ENCODE results near the gene ANO1.

The ANO1 gene

DNA sequence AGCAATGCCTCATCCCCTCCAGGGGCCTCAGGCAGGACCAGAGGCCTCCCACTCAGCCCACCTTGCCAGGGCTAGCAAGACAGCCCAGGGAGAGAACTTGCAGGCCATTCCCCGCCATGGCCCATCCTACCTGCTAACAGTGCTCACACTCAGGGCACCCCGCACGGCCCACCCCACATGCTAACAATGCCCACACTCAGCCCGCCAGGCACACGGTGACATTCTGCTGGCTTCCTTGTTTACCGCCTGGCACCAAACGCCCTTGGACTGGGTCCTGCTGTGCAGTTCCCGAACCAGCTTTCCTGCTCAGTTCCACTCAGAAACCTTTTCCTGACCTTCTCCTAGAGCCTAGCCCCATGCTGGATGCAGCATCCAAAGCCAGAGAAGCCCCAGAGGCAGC is 91.5 kb downstream of the ANO1 start:
- DNase-seq, result no peak

DNA sequence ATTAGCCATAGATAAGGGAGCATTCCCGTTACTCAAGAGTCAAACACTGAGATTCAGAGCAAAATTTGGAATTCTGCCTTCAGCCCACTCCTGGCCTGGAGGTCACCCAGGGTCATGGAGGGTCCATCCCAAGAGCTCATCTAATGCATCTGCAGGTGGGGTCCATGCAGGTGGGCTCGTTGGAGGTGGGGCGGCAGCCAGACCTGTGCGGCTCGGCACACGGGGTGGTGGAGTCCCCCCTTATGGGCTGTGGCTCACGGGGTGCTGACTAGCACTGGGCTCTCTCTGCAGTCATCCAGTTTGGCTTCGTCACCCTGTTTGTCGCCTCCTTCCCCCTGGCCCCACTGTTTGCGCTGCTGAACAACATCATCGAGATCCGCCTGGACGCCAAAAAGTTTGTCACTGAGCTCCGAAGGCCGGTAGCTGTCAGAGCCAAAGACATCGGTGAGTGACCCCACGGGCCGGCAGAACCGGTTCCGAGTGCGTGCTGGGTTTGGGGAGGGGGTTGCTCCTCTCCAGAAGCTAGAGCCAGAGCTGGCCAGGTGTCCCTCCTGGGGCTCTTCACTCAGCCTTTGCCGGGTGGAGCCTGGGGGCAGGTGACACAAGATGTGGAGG is 92.6 kb downstream of the ANO1 start:
- no peak for DNase-seq

- no peak for DNase-seq
Measured at GRCh38 chr11:70173018-70173417, 94.9 kb downstream of the ANO1 start.

GRCh38 chr11:70174547-70175235 is 96.6 kb downstream of the ANO1 start:
- no peak for DNase-seq

- no peak for DNase-seq
Measured at GRCh38 chr11:70175236-70175698, 97.2 kb downstream of the ANO1 start.

DNA sequence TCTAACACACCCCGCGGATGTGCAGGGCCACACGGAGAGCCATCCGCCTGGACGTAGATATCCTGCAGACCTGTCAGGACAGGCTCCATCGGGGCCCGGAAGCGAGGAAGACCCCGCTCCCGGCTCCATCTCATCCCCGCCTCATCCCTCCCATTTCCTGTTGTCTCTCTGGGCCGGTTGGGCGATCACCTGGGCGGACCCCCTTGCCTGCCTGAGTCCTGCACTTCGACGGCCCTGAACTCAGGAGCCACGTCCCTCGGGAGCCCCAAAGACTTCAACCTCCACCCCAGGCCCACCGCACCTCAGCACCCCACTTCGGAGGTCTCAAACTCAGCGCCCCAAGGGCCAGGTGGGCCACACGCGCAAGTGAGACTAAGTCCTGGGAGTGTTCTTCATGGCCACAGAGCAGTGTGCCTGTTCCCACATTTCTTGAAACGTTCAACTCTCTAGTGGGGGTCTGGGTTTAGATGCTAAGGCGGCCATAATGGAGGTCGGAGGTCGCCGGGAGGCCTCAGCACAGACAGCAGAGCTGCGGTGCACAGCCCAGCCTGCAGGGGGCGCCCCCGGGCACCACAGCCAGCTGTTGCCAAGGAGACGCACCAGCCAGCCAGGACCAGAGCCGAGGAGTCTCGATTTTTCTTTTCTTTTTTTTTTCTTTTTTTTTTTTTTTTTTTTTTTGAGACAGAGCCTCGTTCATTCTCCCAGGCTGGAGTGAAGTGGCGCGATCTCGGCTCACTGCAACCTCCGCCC is 99.0 kb downstream of the ANO1 start:
- DNase-seq, result peak; percentile 37 to 39

- no peak for DNase-seq
Measured at GRCh38 chr11:70180906-70181305, 102.8 kb downstream of the ANO1 start.

GRCh38 chr11:70182266-70182665 is 104.1 kb downstream of the ANO1 start:
- no peak for DNase-seq

DNA sequence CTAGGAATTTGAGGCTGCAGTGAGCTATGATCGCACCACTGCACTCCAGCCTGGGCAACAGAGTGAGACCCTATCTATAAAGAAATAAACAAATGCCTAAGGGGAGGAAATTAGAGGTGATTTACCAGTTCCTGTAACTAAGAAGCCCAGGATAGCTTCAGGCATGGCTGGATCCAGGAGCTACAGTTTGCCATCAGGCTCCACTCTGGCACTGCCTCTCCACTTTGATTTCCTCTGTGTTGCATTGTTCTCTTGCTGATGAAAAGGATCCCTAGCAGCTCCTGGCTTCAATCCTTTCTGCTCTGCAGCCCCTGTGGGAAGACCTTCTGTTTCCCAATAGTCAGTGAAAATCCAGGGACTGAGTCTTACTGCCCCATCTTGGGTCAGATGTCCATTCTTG is 104.9 kb downstream of the ANO1 start:
- DNase-seq, result no peak

GRCh38 chr11:70183483-70184176 is 105.5 kb downstream of the ANO1 start:
- no peak for DNase-seq

DNA sequence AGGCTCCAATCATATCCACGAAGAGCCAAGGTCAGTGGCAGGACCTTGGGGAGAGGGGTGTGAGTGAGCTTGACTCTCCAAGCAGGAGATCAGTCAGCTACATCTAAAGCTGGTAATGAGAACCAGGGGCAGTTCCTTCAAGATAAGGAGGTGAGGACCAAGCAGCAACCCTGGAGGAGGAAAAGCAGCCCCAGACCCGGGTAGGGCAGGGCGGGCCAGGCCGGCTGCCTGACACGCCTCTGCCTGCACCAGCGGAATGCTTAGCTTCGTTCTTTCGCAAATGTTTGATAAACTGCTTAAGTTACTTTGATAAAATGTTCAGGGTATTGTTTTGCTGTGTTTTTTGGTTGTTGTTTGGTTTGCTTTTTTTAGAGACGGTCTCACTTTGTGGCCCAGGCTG is 106.3 kb downstream of the ANO1 start:
- no peak for DNase-seq

GRCh38 chr11:70185348-70186055 is 107.4 kb downstream of the ANO1 start:
- no peak for DNase-seq

GRCh38 chr11:70186420-70186819 is 108.3 kb downstream of the ANO1 start:
- DNase-seq, result no peak

DNA sequence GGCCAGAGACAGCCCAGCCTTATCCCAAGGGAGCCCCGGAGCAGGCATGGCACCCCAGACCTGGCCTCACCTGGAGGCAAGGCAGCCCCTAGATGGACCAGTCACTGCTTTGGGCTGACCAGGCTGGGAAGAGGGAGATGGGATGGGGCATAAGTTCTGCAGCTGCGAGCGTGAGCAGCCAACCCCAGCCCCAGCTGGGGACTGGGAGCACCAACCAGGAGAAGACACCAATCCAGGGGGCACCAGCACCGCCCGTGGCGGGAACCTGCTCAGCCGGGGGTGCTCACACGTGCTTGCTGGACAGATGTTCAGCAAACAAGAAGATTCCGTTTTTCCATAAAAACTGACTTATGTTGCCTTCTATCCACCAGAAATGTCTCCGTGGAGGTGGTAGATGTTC is 108.8 kb downstream of the ANO1 start:
- no peak for DNase-seq

- no peak for DNase-seq
Measured at GRCh38 chr11:70187771-70188170, 109.7 kb downstream of the ANO1 start.

DNA sequence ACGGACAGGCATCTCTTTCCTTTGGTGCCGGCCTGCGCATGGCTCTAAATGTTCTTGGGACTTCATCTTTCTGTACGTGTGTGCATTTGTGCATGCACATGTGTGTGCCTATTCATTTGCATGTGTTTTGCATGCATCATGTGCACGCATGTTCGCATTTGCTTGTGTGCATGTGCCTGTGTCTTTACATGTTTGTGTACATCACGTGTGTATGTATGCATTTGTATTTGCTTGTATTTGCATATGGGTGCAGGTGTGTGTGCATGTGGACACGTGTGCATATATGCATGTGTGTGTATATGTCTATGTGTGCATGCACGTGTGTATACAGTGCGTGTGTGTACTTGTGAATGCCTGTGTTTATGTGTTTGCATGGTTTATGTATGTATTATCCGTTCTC is 111.5 kb downstream of the ANO1 start:
- no peak for DNase-seq

DNA sequence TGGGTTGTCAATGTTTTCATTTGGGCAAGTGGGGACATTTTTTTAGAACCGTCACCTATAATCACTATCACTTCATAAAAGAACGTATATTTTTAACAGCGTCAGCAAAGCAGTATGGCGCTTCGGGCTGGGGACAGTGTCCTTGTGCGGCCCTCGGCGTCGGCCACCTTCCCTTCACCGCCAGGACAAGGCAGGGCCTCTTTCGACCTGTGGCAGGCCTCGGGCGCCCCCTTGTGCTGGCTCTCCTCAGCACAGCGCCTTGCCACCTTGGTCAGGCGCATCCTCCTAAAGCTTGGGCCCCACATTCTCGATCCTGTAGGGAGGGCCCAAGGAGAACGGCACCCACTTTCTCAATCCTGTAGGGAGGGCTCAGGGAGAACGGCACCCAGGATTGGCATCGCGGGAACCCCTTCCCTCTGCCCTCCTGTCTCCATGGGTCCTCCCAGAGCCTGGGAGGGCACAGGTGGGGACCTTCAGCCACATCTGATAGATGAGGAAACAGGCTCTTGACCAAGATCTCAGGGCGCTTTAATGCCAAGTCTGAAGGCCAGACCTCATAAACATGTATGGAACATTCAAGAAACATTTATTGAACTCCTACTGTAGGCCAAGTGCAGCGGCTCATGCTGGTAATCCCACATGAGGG is 113.5 kb downstream of the ANO1 start:
- peak; percentile 22 to 26 for DNase-seq

DNA sequence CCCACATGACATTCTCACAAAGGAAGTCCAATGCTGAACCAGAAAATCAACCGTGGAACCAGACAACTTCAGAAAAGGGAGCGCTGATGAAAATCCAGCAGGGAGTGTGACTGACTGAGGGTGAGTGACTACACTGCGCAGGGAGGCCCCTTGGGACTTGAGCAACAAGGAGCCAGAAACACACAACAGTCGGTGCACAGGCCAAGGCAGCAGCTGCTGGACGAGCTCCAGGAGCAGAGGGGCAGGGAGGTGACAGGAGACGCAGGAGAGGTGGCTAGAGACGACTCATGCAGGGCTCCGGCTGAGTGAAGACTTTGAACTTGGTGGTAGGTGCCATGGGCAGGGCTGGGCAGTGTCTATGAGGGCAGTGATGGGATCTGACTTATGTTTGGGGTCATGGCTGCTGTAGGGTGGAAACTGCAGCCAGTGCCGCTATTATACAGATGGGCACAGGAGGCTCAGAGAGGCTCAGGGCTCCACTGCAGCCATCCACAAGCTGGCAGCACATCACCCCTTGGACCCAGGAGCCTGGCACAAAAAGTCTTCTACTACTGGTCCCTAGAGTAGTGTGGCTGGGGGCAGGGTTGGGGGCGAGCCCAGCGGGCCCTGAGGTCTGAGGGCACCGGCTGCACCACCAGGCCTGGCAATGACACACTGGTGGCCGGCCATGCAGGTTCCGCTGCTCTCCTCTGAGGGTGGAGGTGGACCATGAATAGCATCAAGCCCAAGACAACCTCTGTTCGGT is 114.7 kb downstream of the ANO1 start:
- DNase-seq, result no peak

- DNase-seq, result no peak
Measured at GRCh38 chr11:70193411-70194292, 115.5 kb downstream of the ANO1 start.
